K562 (cell line): ENCODE results near the gene OR3A3. TPM values are rescaled to one million over a fixed set of nuclear protein-coding genes. Genes with fewer than 3 reads are reported as not detected.

Experiments used
- polyA plus RNA-seq, 8 experiments: library from polyadenylated mRNA; depleted of rRNA in 4 of 8; stranded (reverse) in 5 of 8; unstranded in 3 of 8; fragments of >200 nt; fragmentation: Nextera tagmentation in 2 of 8; fragmentation: Illumina TruSeq in 1 of 8; extraction: Ambion mirVana in 2 of 8; extraction: Trizol in 1 of 8; gene quantifications; 2 replicates each; pipeline versions ENCODE4 v1.2.1 to v1.2.3, GENCODE V29; 2011 to 2014; ENCODE audit warnings: inconsistent platforms in 1 of 8, missing spikeins in 1 of 8
- total RNA-seq, 7 experiments: library from RNA; depleted of rRNA in 6 of 7; stranded (reverse); fragments of >200 nt in 6 of 7; fragmentation: Illumina TruSeq in 2 of 7; extraction: Trizol in 2 of 7; gene quantifications; 2 replicates each; pipeline versions ENCODE4 v1.2.1 to v1.2.3, GENCODE V29; 2011 to 2021; ENCODE audit warnings: low replicate concordance in 1 of 7
- TF ChIP-seq, protein P1 (sequence below), 2 experiments: fragments of 450-650 bp; formaldehyde crosslinking in 1 of 2; IDR thresholded peaks; 2 replicates each; pipeline versions ENCODE4 v1.4.0 to v1.6.1; 2014 to 2020; ENCODE audit warnings: mild to moderate bottlenecking in 2 of 2, borderline replicate concordance in 1 of 2, low read depth in 1 of 2
- TF ChIP-seq, protein P2 (sequence below), 3 experiments: IDR thresholded peaks in 2 of 3; conservative IDR thresholded peaks in 1 of 3; 2 replicates each; pipeline ENCODE4 v1.5.1; 2011 to 2012; ENCODE audit warnings: low read length in 3 of 3, mild to moderate bottlenecking in 3 of 3, control low read depth in 2 of 3, improper control_type of control experiment in 1 of 3, inconsistent platforms in 1 of 3, low read depth in 1 of 3, mixed read lengths in 1 of 3, moderate library complexity in 1 of 3; ENCODE audit not compliant: insufficient read depth in 2 of 3

Gene OR3A3
- total and polyA plus RNA-seq, 9 of the 15 experiments (the other 6 are each of a cell fraction or from before 2014, with no cell fraction given): not detected

DNA sequence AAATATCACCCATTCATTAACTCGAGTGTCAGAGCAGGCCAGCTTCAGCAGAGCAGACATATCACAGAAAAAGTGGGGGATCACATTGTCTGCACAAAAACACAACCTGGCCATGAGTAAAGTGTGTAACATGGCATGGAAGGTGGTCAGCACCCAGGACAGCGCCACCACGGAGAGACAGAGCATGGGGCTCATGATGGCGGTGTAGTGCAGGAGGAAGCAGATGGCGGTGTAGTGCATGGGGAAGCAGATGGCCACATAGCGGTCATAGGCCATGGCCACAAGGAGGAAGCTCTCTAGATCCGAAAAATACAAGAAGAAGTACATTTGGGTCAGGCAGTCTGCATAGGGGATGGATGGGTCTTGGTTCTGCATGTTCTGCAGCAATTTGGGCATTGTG is 22.0 kb downstream of the OR3A3 start (continued):
- TF ChIP-seq, protein P1, sequence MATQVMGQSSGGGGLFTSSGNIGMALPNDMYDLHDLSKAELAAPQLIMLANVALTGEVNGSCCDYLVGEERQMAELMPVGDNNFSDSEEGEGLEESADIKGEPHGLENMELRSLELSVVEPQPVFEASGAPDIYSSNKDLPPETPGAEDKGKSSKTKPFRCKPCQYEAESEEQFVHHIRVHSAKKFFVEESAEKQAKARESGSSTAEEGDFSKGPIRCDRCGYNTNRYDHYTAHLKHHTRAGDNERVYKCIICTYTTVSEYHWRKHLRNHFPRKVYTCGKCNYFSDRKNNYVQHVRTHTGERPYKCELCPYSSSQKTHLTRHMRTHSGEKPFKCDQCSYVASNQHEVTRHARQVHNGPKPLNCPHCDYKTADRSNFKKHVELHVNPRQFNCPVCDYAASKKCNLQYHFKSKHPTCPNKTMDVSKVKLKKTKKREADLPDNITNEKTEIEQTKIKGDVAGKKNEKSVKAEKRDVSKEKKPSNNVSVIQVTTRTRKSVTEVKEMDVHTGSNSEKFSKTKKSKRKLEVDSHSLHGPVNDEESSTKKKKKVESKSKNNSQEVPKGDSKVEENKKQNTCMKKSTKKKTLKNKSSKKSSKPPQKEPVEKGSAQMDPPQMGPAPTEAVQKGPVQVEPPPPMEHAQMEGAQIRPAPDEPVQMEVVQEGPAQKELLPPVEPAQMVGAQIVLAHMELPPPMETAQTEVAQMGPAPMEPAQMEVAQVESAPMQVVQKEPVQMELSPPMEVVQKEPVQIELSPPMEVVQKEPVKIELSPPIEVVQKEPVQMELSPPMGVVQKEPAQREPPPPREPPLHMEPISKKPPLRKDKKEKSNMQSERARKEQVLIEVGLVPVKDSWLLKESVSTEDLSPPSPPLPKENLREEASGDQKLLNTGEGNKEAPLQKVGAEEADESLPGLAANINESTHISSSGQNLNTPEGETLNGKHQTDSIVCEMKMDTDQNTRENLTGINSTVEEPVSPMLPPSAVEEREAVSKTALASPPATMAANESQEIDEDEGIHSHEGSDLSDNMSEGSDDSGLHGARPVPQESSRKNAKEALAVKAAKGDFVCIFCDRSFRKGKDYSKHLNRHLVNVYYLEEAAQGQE (IDR thresholded peaks at IDR 0.05; ENCODE audit: borderline replicate concordance): peak; percentile 98
- TF ChIP-seq, protein P1 (CRISPR knock-in tag; IDR thresholded peaks at IDR 0.05; ENCODE audit: low read depth): peak; percentile 92
- TF ChIP-seq, protein P2, sequence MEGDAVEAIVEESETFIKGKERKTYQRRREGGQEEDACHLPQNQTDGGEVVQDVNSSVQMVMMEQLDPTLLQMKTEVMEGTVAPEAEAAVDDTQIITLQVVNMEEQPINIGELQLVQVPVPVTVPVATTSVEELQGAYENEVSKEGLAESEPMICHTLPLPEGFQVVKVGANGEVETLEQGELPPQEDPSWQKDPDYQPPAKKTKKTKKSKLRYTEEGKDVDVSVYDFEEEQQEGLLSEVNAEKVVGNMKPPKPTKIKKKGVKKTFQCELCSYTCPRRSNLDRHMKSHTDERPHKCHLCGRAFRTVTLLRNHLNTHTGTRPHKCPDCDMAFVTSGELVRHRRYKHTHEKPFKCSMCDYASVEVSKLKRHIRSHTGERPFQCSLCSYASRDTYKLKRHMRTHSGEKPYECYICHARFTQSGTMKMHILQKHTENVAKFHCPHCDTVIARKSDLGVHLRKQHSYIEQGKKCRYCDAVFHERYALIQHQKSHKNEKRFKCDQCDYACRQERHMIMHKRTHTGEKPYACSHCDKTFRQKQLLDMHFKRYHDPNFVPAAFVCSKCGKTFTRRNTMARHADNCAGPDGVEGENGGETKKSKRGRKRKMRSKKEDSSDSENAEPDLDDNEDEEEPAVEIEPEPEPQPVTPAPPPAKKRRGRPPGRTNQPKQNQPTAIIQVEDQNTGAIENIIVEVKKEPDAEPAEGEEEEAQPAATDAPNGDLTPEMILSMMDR (IDR thresholded peaks at IDR 0.05 in 2 of 3, conservative IDR thresholded peaks at IDR 0.05 in 1 of 3; ENCODE audit: insufficient read depth in 2 of 3, low read depth in 1 of 3, low read length in 3 of 3): peak in 1 of 3 experiments; percentile 13; a peak in 1 of 6 replicates
